Measurements from ENCODE around the gene NEB. TPM values are rescaled to one million over a fixed set of nuclear protein-coding genes. Genes with fewer than 3 reads are reported as not detected.
"Not testable (repeated sequence)": the region's sequence is repeated elsewhere in the genome, so short reads cannot be mapped to it uniquely, and the experiment has no call there.

The NEB gene
- total RNA-seq, 1 experiment from 2014 or later, result not detected

DNA sequence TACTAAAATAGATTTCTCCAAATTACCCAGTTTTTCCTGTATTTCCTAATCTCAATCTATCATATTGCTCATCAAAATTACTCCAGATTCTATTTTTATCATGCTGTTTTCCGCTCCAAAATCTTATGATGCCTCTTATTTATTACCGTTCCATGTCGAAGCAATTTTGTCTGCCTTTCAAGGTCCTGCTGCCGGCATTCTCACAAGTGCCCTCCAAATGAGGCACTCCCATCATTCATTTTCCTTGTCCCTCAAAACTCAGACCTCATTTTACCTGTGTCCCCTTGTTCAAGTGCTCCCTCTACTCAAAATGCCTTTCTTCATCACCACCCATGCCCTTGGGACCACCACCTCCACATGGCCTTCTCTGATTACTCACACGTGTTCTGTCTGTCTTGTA lies 13.1 kb downstream of the NEB start:
- no peaks in the 10 kb centered on the region for H3K27me3 ChIP-seq
- DNase-seq, result no peak
- no peaks in the 10 kb centered on the region for H3K36me3 ChIP-seq
- no peak overlapping the region for H3K4me3 ChIP-seq
- H3K9me3 ChIP-seq, result no peaks in the 10 kb centered on the region

DNA sequence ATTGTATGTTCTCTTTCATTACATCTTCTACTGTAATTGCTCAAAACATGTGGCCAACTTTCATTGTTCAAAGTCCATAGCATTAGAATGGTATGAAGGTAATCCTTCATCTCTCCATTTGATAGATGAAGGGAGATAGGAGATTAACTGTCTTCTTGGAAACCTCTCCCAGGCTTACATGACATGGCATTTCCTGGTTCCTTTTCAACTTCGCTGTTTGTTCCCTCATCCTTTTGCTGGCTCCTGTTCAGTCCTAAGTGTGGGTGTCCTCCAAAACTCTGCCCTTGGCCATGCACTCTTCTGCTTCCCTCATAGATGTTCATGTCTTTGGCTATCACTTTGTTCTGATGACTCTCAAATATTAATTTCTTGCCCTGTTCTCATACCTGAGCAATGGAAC lies 13.8 kb downstream of the NEB start:
- DNase-seq, result no peak
- Histone ChIP-seq H3K36me3 (no peaks in the 10 kb centered on the region), H3K9me3 (no peaks in the 10 kb centered on the region), H3K27me3 (no peaks in the 10 kb centered on the region), H3K4me3 (no peak overlapping the region)

DNA sequence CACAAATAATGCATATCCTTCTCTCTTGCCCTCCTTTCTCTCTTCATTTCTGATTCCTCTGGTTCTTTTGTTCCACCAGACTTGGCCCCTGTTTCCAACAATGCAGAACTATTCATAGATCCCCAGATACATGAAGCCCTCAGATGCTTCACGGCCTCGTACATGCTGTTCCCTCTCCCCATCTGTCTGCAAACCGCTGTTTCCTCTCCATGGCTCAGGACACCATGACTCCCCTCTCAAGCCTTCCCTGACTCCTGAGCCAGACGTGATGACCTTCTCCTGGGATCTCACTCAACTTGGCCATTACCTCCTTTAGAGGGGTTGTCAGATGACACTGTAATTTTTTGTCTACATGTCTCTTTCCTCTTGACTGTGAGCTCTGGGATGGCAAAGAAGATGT lies 15.5 kb downstream of the NEB start:
- Histone ChIP-seq H3K9me3 (no peaks in the 10 kb centered on the region), H3K36me3 (no peaks in the 10 kb centered on the region), H3K27me3 (no peaks in the 10 kb centered on the region), H3K4me3 (no peak overlapping the region)
- no peak for DNase-seq

DNA sequence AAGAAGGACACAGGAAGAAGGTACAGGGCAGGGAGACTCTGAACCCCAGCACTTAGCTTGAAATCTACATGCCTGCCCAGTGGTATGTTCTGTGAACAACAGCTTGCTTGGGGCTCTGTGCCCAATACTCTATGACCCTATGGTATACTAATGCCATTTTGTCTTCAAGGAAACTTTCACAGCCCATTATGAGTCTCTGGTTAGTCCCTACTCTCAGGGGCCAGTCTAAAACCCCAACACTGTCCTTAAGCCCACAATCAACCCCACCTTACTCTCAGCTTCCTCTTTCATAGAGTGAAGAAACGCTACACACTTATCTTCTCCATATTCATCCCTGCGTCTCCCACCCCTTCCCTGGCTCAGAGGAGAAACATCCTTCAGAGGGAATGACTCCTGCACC lies 16.0 kb downstream of the NEB start:
- no peaks in the 10 kb centered on the region for H3K36me3 ChIP-seq
- H3K4me3 ChIP-seq, result no peak overlapping the region
- no peaks in the 10 kb centered on the region for H3K9me3 ChIP-seq
- no peaks in the 10 kb centered on the region for H3K27me3 ChIP-seq
- DNase-seq, result no peak

DNA sequence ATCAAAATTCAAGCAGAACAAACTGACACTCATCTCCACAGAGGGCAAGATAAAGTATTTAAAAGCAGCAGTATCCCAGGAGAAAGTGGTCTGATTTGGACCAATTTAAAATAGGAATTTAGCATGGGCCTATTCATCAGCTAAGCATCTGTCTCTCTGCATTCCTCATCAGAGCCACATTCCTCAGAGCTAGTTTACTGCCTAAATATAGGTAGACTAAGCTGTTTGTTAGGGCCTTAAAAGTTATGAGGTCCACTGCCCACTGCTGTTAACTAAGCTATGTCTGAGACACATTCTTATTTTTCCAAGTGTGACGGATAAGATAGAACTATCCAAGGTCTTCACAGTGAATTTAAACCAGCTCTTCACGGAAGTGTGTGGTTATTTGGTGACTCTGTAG lies 17.6 kb downstream of the NEB start:
- Histone ChIP-seq H3K27me3 (no peaks in the 10 kb centered on the region), H3K36me3 (no peaks in the 10 kb centered on the region), H3K4me3 (no peak overlapping the region), H3K9me3 (no peaks in the 10 kb centered on the region)
- DNase-seq, result no peak

DNA sequence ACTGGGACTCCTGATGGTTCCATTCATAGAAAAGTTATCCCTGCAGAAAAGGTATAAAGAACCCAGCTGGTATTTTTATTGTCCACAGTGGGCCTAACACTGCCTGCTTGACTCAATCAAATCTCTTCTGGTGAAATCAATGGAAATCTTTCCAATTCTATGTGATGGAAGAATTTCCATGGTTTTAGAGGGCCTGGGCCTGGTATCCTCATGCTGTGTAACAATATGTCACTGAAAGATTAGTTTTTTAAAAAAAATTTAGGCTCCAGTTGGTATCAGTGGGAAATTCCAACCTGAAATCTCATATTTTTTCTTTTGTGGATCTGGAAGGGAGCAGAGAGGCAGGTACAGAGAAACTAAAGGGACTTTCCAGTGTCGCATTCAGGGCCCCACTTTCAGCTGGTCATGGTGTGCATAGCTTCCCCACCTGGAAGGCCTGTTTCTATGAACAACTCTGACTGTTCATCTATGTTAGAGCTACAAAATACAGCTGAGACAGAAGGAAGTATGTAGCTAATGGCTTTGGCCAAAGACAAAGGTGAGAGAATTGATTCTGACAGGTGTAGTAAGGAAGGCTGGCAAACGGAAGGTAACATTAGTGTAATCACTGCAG lies 20.9 kb downstream of the NEB start:
- DNase-seq, result no peak
- H3K4me3 ChIP-seq, result no peak overlapping the region
- H3K36me3 ChIP-seq, result no peaks in the 10 kb centered on the region
- H3K9me3 ChIP-seq, result no peaks in the 10 kb centered on the region
- H3K27me3 ChIP-seq, result no peaks in the 10 kb centered on the region

DNA sequence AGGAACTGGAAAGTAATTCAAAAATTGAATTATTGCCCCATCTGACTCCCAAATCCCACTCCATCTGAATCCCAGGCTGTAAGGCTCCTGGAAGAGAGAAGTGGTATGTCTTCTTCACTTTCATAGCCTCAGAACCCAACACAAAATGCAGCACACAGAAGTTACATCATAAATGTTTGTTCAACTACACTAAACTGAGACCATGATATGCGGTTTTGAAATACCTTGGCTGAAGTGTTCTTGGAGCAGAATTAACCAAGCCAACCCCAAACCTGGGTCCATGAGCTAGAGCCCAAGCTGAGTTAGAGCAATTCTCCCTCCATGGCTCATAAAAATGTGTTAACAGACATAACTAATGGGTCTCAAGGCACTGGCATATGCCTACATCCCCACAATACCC lies 23.3 kb downstream of the NEB start:
- H3K36me3 ChIP-seq, result no peaks in the 10 kb centered on the region

DNA sequence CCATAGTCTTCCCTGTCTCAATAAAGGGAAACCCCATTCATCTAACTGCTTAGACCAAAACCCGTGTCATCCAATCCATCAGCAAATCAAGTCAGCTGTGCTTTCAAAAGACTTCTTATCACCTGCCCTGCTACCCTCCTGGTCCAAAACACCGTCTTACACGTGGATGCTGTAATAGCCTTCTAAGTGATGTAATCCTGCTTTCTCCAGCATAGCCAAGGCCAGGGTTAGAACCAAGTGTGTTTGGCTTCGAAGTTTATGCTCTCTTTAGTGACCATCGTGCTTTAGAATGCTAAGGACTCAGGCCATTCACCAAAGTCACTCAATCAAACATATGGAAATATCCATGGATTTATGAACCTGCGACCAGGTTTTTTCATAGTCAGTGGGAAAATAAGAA lies 25.5 kb downstream of the NEB start:
- no peak for DNase-seq
- no peaks in the 10 kb centered on the region for H3K9me3 ChIP-seq
- no peak overlapping the region for H3K4me3 ChIP-seq
- no peaks in the 10 kb centered on the region for H3K27me3 ChIP-seq
- no peaks in the 10 kb centered on the region for H3K36me3 ChIP-seq

More for the DNA sequence above, 23.3 kb downstream of the NEB start:
- Histone ChIP-seq H3K9me3 (no peaks in the 10 kb centered on the region), H3K27me3 (no peaks in the 10 kb centered on the region), H3K4me3 (no peak overlapping the region)
- no peak for DNase-seq

DNA sequence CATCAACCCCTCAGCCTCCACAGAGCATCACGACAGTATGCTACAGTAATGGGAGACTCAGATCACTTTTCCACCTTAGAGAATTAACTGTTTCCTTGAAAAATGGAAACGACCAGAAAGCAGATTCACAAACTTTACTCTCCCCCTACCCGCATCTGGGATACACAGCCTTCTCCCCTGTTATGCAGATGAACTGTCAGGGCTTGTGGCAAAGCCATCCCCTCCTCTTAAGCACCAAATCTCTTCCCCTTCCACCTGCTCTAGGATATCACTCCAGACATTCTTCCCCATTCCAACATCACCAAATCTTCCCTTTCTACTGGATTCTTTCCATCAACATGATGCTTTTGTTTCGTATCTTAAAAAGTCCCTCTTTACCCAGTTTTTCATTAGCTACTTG lies 26.4 kb downstream of the NEB start:
- Histone ChIP-seq H3K27me3 (no peaks in the 10 kb centered on the region), H3K36me3 (no peaks in the 10 kb centered on the region), H3K9me3 (no peaks in the 10 kb centered on the region), H3K4me3 (no peak overlapping the region)
- no peak for DNase-seq

DNA sequence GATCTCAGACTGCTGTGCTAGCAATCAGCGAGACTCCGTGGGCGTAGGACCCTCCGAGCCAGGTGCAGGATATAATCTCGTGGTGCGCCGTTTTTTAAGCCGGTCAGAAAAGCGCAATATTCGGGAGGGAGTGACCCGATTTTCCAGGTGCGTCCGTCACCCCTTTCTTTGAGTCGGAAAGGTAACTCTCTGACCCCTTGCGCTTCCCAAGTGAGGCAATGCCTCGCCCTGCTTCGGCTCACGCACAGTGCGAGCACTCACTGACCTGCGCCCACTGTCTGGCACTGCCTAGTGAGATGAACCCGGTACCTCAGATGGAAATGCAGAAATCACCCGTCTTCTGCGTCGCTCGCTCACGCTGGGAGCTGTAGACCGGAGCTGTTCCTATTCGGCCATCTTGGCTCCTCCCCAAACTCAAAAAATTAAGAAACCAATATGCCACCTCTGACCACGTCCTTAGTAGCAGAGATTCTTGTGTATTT lies 29.8 kb downstream of the NEB start:
- not testable (repeated sequence) for H3K36me3 ChIP-seq, DNase-seq, H3K27me3 ChIP-seq, H3K4me3 ChIP-seq, H3K9me3 ChIP-seq

DNA sequence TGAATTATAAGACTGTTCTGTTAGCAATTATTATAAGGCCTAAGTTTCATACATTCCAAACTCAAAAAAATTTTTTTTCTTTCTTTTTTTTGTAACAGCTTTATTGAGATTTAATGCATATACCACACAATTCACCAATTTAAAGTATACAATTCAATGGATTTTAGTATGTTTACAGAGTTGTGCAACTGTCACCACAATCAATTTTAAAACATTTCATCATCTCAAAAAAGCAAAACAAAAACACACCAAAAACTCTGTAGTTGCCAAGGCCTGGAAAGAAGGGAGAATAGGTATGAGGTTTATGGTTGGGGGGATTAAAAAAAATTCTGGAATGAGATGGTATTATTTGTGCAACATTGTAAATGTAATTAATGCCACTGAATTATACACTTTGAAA lies 36.1 kb downstream of the NEB start:
- H3K9me3 ChIP-seq, H3K36me3 ChIP-seq, H3K27me3 ChIP-seq, DNase-seq, H3K4me3 ChIP-seq: not testable (repeated sequence)

DNA sequence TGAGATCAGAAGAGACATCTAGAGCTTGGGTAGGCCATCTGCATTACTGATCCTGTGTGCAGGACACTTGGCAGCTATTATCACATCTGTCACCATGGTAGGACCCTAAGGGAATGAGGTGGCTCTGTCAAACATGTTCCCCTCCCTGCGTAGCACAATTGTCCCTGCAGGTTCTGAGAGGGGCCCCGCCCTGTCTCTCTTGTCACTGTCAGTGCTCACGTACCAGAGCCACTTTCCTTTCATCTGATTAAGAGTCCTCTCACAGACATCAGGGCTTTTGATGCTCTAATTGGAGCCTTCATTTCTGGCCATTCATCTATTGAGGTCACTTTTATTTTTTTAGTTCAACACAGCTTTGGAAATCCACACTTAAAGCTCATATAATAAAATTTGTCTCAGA lies 38.5 kb downstream of the NEB start:
- H3K9me3 ChIP-seq, result no peaks in the 10 kb centered on the region
- H3K36me3 ChIP-seq, result no peaks in the 10 kb centered on the region
- H3K27me3 ChIP-seq, result no peaks in the 10 kb centered on the region
- no peak overlapping the region for H3K4me3 ChIP-seq
- DNase-seq, result no peak

DNA sequence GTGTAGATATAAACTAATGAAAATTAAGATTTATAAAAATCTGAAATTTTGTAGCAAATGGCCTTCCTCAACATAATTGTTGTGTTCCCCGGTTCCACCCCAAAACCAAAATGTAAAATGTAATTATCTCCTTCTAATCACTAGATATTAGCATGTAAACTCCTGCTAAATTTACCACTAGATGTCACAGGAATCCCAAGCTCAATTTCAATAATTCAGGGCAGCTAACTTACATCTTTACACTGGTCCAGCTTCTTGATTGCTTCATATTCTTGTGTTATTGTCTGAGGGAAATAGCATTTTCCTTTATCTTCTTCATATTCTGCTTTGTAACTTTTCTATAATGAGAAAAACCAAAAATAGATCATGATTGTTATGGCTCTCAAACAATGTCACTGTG lies 42.6 kb downstream of the NEB start:
- H3K4me3 ChIP-seq, result no peak overlapping the region
- no peaks in the 10 kb centered on the region for H3K36me3 ChIP-seq
- no peaks in the 10 kb centered on the region; the same call in 1 of the 2 replicates for H3K27me3 ChIP-seq
- DNase-seq, result no peak
- no peaks in the 10 kb centered on the region for H3K9me3 ChIP-seq

DNA sequence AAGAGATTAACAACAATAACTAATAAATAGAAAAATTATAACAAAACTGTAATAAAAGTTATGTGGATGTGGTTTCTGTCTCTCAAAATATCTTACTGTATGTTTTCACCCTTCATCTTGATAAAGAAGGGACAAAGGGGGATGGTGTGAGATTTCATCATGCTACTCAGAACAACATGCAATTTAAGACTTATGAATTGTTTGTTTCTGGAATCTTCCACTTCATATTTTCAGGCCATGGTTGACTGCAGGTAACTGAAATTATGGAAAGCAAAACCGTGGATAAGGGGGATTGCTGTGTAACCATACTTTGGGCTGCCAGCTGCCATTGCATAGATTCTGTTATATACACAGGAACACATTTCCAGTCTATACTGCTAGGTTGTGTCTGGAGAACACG lies 45.6 kb downstream of the NEB start:
- H3K36me3 ChIP-seq, result no peaks in the 10 kb centered on the region
- H3K9me3 ChIP-seq, result no peaks in the 10 kb centered on the region
- no peak overlapping the region for H3K4me3 ChIP-seq
- no peak for DNase-seq
- peaks cover 4% of the 10 kb centered on the region for H3K27me3 ChIP-seq

DNA sequence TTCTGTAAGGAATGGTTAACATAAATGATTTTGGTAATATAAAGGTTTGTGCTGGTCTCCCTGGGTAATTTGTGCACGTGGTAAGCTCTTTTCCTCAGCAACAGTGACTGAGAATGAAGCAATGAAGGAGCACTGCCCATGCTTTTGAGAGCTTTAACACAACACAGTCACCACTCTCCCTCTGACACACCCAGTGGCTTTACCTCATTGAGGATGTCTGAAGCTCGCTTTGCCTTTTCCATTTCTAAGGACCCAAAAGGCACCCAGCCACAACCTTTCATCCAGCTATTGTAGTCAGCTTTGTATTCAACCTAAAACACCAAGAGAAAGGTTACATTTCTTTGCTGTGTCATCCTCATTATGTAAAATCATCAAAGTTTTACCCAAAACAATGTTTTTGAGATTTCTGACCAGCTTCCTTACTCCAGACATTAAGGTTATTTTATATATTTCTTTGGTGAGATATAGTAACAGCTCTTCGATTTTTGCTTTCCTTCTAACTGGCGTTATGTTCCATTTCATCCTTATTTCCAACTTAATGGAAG lies 51.7 kb downstream of the NEB start:
- no peak overlapping the region for H3K4me3 ChIP-seq
- H3K9me3 ChIP-seq, result no peaks in the 10 kb centered on the region
- no peaks in the 10 kb centered on the region for H3K36me3 ChIP-seq
- DNase-seq, result no peak
- H3K27me3 ChIP-seq, result peaks cover 4% of the 10 kb centered on the region; the same call in 1 of the 2 replicates

DNA sequence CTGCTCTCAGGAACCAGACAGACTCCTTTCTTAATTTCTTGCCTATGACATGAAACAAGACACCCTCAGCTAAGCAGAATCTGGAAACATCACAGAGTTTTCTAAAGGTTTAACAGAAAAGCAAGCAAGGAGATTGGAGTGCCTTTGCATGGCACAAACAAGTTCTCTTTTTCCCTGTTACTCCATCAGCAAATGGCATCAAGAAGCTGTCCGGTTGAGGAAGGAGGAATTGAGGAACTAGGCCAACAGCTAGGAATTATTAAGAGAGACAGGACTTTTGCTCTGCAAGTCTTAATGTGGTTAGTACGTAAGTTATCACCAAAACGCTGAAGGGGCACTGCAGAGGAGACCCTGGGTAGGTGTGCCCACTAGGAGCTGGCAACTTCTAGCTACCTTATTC lies 53.2 kb downstream of the NEB start:
- no peaks in the 10 kb centered on the region for H3K9me3 ChIP-seq
- H3K4me3 ChIP-seq, result no peak overlapping the region
- H3K36me3 ChIP-seq, result no peaks in the 10 kb centered on the region
- DNase-seq, result no peak
- peaks cover 2% of the 10 kb centered on the region; the same call in 1 of the 2 replicates for H3K27me3 ChIP-seq

DNA sequence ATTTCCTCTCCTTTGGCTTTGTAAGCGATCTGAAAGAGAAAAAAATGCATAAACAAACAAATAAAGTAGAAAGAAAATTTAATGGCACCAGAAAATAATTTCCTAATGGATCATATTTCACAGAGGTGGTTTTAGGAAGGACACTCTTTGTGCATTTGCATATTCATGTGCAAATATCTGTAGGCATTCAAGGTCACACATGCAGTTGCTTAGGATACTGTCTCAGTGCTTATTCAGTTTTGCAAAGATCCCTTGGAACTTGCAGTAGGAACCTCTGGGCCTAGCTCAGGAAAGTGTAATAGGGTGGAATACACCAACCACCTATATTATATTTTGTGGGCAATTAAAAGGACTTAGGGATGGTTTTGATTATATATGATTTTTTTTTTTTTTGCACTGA lies 54.3 kb downstream of the NEB start:
- Histone ChIP-seq H3K4me3 (no peak overlapping the region), H3K9me3 (no peaks in the 10 kb centered on the region), H3K36me3 (no peaks in the 10 kb centered on the region), H3K27me3 (peaks cover 2% of the 10 kb centered on the region; the same call in 1 of the 2 replicates)
- no peak for DNase-seq

DNA sequence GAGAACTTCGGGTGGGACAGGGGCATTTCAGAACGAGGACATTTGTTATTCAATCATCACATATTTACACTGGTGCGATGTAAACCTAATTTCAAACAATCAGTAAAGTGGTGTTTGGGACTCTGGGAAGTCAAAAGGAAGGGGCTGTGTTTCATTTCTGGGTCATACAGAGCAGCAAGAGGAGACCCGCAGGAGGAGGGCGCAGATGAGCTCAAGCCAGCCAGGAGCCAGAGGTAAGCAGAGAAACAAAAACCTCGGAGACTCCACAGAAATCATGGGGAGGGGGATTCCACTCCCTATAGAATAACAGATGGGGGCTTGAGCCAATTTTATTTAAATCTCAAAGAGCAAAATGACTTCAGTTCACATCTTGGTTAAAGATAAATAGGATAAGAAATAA lies 55.4 kb downstream of the NEB start:
- H3K9me3 ChIP-seq, result no peaks in the 10 kb centered on the region
- DNase-seq, result no peak
- no peak overlapping the region for H3K4me3 ChIP-seq
- H3K36me3 ChIP-seq, result no peaks in the 10 kb centered on the region
- peaks cover 2% of the 10 kb centered on the region; the same call in 1 of the 2 replicates for H3K27me3 ChIP-seq

Data from MG63 (cell line).